ENCODE results near the gene LEKR1. TPM values are rescaled to one million over a fixed set of nuclear protein-coding genes. Genes with fewer than 3 reads are reported as not detected.
A peak's percentile ranks its signal among the peaks of the same experiment; 100 is the strongest.

LEKR1 gene
- total RNA-seq, 1 donor, result 0.36 TPM

- Histone ChIP-seq H3K4me1 (ENCODE audit: insufficient read depth, low read length) (peaks cover 44% of the 10 kb centered on the region), H2AFZ (ENCODE audit: low read length) (peak overlapping the region; percentile 64), H3K4me3 (ENCODE audit: insufficient read depth, low read length) (no peak overlapping the region), H3K27me3 (ENCODE audit: insufficient read depth, low read length) (no peaks in the 10 kb centered on the region), H3K79me2 (ENCODE audit: insufficient read depth, low read length) (no peaks in the 10 kb centered on the region), H3K36me3 (ENCODE audit: insufficient read depth, low read length) (no peaks in the 10 kb centered on the region), H3K4me2 (ENCODE audit: insufficient read depth, low read length) (no peak overlapping the region), H3K9me3 (ENCODE audit: low read depth, low read length) (no peaks in the 10 kb centered on the region), H3K27ac (ENCODE audit: low read depth, low read length) (peak overlapping the region; percentile 76), H4K20me1 (ENCODE audit: insufficient read depth, low read length) (no peaks in the 10 kb centered on the region)
- no peak for TF ChIP-seq CTCF (IDR thresholded peaks at IDR 0.05; ENCODE audit: extremely low read depth, low read depth, low read length)
- DNase-seq (ENCODE audit: insufficient read length, low spot score, missing footprints), result no peak
These were observed 33.2 kb upstream of the LEKR1 start for GRCh38 chr3:156792945-156793344.

GRCh38 chr3:156793400-156793799 is 32.8 kb upstream of the LEKR1 start:
- H3K4me1 ChIP-seq (ENCODE audit: insufficient read depth, low read length), result peaks cover 39% of the 10 kb centered on the region
- no peak overlapping the region for H3K4me3 ChIP-seq (ENCODE audit: insufficient read depth, low read length)
- DNase-seq (ENCODE audit: insufficient read length, low spot score, missing footprints), result no peak
- peak overlapping the region; percentile 76 for H3K27ac ChIP-seq (ENCODE audit: low read depth, low read length)
- no peaks in the 10 kb centered on the region for H3K36me3 ChIP-seq (ENCODE audit: insufficient read depth, low read length)
- peak overlapping the region; percentile 16 for H2AFZ ChIP-seq (ENCODE audit: low read length)
- no peak for TF ChIP-seq CTCF (IDR thresholded peaks at IDR 0.05; ENCODE audit: extremely low read depth, low read depth, low read length)
- no peaks in the 10 kb centered on the region for H3K9me3 ChIP-seq (ENCODE audit: low read depth, low read length)
- H4K20me1 ChIP-seq (ENCODE audit: insufficient read depth, low read length), result no peaks in the 10 kb centered on the region
- H3K27me3 ChIP-seq (ENCODE audit: insufficient read depth, low read length), result no peaks in the 10 kb centered on the region
- H3K4me2 ChIP-seq (ENCODE audit: insufficient read depth, low read length), result no peak overlapping the region
- H3K79me2 ChIP-seq (ENCODE audit: insufficient read depth, low read length), result no peaks in the 10 kb centered on the region

- Histone ChIP-seq H3K9me3 (ENCODE audit: low read depth, low read length) (no peaks in the 10 kb centered on the region), H3K4me2 (ENCODE audit: insufficient read depth, low read length) (no peak overlapping the region), H4K20me1 (ENCODE audit: insufficient read depth, low read length) (no peaks in the 10 kb centered on the region), H3K4me1 (ENCODE audit: insufficient read depth, low read length) (peaks cover 35% of the 10 kb centered on the region), H3K36me3 (ENCODE audit: insufficient read depth, low read length) (no peaks in the 10 kb centered on the region), H3K79me2 (ENCODE audit: insufficient read depth, low read length) (no peaks in the 10 kb centered on the region), H3K27me3 (ENCODE audit: insufficient read depth, low read length) (no peaks in the 10 kb centered on the region), H3K27ac (ENCODE audit: low read depth, low read length) (peak overlapping the region; percentile 76), H2AFZ (ENCODE audit: low read length) (no peak overlapping the region), H3K4me3 (ENCODE audit: insufficient read depth, low read length) (no peak overlapping the region)
- no peak for TF ChIP-seq CTCF (IDR thresholded peaks at IDR 0.05; ENCODE audit: extremely low read depth, low read depth, low read length)
- no peak for DNase-seq (ENCODE audit: insufficient read length, low spot score, missing footprints)
These were observed 32.3 kb upstream of the LEKR1 start for GRCh38 chr3:156793851-156794250.

- DNase-seq (ENCODE audit: insufficient read length, low spot score, missing footprints), result peak; percentile 75
- H3K4me2 ChIP-seq (ENCODE audit: insufficient read depth, low read length), result peak overlapping the region; percentile 54
These were observed 30.2 kb upstream of the LEKR1 start for GRCh38 chr3:156795890-156796481.

More at GRCh38 chr3:156795890-156796481, 30.2 kb upstream of the LEKR1 start:
- Histone ChIP-seq H2AFZ (ENCODE audit: low read length) (peak overlapping the region; percentile 32), H3K4me1 (ENCODE audit: insufficient read depth, low read length) (peaks cover 25% of the 10 kb centered on the region), H3K4me3 (ENCODE audit: insufficient read depth, low read length) (peak overlapping the region; percentile 20), H3K79me2 (ENCODE audit: insufficient read depth, low read length) (no peaks in the 10 kb centered on the region), H3K27me3 (ENCODE audit: insufficient read depth, low read length) (no peaks in the 10 kb centered on the region), H3K9me3 (ENCODE audit: low read depth, low read length) (no peaks in the 10 kb centered on the region), H3K36me3 (ENCODE audit: insufficient read depth, low read length) (no peaks in the 10 kb centered on the region), H4K20me1 (ENCODE audit: insufficient read depth, low read length) (no peaks in the 10 kb centered on the region), H3K27ac (ENCODE audit: low read depth, low read length) (peak overlapping the region; percentile 74)
- no peak for TF ChIP-seq CTCF (IDR thresholded peaks at IDR 0.05; ENCODE audit: extremely low read depth, low read depth, low read length)
